GM21515 (cell line): ENCODE measurements around the gene FANK1.
A peak's percentile ranks its signal among the peaks of the same experiment; 100 is the strongest.

Experiments
- ATAC-seq: cut with Tn5 transposase; IDR thresholded peaks from one replicate; pipeline ENCODE4 v1.9.1; 2021; ENCODE audit not compliant: unreplicated experiment

Gene FANK1

DNA sequence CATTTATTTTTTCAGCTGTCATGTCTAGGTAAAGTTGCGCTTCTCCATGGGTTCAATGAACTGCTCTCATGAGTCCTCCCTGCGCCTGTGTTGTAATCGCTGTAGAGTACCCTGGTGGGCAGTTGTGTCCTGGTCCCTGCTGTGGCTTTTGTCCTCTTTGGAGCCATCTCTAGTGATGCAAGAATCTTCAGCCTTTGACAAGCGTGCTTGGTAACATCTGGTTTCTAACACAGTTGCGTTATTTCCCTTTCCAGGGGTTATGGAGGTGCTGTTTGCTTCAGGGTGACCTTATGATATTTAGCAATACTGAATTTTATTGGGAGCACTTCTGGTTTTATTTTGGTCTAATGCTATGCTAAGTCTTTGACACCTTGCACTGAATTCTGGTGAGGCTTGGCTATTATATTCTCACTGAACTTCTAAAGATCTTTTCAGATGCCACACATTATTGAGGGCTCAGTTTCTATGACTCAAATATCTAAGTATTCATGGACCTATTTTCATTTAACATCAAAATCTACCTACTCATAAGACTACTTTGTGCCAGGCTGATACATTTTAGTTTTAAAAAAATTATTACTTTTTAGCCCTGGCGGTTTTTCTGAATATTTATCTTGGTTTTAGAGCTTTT lies 88.6 kb downstream of the FANK1 start:
- ATAC-seq: no peak

DNA sequence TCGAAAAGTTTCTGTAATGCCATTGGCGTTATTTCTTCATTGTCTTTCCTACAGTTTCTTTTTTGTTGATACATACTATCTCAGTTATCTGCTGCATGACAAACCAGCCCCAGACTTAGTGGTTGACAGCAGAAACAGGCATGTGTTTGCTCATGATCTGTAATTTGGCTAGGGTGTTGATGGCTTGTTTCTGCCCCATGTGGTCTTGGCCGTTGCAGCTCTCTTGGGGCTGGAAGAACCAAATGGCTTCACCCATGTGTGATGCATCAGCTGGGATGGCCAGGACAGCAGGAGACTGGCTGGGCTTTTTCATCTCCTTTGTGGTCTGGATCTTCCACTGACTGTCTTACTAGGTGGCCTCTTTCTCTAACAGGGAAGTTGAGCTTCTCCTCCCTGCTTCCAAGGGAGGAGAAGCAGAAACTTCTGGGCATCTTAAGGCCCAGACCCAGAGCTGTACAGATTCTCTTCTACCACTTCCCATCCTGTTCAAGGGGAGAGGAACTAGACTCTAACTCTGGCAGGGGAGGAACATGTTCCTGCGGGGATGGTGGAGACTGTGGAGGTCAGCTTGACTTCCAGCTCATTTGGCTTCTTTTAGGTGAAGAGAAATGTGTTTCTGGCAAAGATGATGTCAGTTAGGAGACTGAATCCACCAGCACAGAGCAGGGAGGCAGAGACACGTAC lies 89.3 kb downstream of the FANK1 start:
- ATAC-seq: no peak

DNA sequence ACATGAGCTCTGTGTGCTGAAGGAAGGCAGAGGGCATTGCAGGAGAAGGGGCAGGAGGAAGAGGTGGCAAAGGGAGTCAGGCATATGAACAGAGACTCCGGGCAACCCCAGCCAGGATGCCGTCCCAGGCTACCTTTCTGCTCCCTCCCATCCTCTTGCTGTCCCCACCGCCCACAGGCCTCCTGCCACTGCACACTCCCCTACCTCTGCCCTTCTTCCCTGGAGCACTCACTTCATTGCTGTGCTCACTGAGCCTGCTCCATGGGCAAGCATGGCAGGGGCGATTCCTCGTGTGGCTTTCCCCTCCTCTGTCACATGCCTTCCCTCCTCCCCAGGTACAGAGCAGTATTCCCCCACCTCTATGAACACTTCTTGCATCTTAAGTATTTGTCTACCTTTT lies 93.4 kb downstream of the FANK1 start:
- no peak for ATAC-seq

DNA sequence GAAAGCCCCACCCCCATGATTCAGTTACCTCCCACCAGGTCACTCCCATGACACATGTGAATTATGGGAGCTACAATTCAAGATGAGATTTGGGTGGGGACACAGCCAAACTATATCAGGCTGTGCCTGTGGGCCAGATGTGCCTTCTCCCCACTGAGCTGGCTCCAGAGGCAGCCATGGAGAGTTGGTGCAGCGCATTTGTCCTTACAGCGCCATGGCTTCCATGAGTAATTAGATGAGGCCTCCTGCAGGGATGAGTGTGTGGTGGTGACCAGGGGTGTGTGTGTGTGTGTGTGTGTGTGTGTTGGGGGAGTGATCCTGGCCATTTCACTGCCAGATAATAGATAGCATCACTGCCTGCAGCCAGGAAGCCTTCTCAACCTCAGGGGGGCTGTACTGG lies 94.6 kb downstream of the FANK1 start:
- ATAC-seq: no peak

DNA sequence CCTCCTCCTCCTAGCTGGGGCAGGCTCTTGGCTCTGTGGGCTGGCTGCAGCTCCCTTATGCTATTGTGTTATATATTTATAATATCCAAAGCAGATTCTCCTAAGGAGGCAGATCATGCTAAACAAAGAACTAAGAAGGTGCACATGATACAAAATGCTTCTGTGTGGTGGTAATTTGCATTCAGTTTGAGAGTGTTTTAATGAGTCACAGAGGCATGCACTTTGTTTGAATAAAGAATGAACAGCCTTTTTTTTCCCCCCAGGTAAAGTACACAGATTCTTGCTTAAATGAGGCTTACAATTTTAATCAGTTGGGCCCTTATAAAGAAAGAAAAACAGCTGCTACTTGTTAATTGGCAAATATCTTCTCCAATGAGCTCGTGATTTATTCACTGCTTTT lies 95.0 kb downstream of the FANK1 start:
- ATAC-seq: no peak

DNA sequence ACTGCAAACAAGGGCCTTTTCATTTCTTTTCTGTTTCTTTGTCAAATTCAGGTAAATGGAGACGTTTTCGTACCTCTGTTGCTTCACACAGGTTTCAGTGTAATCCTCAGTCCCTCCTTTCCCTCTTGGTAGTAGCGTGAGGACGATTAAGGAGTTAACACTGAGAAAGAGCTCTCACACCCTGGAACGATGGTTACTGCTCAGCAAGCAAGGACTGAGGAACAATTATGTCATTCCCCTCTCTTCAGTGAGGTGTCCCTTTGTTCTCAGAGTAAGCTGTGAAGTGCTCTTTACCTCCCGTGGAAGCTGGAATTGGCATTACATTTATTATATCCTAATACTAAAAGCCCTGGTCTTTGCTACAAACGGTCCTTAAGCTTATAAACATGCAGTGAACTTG lies 95.9 kb downstream of the FANK1 start:
- ATAC-seq: no peak

DNA sequence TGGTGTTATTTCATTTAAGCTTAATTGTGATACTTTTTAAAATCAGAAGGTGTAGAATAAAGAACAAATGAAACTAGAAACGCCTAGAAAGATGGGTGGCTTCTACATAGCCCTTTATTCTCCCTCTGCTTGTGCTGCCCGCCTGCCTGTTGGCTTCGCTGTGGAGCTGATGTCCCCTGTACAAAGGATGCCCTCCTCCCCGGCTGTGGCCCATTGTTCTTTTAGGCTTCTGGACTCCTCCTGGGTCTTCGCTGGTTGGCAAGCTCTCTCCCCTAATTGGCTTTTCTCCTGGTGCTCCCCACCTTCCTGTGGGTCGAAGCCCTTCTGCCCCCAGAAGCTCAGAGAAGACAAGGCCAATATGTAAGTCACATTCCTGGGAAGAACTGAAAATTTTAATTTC lies 98.2 kb downstream of the FANK1 start:
- no peak for ATAC-seq

DNA sequence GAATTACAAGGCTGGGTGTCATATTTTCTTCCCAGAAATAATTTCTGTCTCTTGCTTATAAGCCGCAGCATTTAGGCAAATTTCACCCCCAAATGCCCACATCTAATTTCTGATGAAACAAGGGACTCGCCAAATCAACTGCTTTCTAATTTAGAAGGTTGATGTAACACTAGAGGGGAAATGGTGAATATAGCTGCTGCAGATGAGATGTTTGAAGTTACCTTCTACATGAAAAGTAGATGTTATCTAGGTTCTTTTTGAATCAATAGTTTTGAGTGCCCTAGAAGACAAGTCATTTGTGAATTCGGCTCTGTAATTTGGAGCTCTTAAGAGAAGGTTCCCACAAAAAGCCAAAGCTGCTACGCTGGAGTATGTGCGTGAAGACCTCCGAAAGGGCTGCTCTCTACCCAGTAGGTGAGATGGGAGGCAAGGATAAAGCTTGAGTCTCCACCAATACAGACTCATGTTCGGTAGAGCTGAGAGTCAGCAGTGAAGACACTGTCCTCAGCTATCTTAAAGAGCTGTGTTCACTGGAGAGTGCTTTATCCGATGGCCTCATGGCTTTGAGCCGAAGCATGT lies 99.5 kb downstream of the FANK1 start:
- ATAC-seq: no peak

DNA sequence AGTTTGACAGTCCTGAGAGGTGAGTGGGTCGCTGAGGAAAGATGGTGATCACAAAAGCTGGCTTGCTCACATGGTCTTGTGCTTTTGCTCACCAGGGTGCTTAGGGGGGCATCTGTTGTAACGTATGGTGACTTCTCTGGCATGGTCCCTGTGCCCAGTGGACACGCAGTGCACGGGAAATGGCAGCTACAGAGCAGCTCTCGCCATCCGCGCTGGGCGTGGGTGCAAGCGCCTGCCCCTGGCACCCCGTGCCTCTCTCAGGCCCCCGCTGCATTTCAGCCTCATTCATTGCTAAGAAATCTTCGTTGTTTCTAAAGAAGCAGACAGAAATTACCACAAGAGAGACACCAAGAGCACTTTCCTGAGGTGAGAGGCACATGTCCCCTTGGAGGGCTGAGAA lies 101.2 kb downstream of the FANK1 start:
- ATAC-seq: no peak

DNA sequence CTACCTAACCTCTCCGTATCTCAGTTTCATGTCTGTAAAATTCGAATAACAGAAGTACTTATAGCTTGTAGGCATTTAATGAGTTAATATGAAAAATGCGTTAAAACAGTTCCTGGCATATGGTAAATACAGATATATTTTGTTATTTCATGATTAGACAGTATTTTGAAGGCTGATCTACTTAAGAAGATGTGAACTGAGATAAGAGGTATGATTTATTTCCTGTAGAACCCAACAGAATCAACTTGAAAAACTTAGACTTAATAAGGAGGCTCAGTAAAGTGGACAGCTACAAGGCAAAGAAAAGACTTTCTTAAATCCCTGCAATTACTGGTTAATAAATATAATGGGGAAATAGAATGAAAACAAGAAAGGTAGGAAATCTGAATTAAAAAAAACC lies 103.3 kb downstream of the FANK1 start:
- ATAC-seq: no peak

DNA sequence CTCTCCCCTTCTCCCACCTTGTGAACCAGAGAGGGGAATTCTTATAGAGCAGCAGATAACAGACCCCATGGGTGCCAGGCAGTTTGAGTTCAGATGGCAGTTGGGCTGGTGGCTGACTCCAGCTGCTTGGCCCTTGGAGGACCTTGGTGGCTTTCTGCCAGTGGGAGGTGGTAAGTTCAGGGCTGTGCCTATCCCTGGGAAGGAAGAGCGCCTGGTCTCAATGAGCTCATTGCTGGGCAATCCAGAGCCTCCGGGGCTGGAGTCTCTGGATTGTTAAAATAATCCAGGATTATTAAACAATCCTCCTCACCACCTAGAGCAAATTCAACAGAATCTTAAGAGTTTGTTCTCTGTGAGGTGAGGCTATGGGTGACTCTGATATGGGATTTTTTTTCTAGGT lies 105.2 kb downstream of the FANK1 start:
- ATAC-seq: no peak

DNA sequence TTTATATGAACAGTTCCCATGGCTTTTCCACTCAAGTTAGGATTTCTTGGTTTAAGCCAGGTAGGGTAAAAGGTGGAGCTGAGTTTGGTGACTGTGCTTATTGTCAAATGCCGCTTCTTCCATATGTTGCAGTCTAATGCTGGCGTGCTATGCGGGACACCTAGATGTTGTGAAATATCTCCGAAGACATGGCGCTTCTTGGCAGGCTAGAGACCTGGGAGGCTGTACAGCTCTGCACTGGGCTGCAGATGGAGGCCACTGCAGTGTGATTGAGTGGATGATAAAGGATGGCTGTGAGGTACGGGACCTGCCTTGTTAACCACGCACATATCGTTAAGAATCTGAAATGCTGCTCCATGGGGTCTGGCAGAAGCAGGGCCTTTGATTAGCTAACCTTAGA lies 108.4 kb downstream of the FANK1 start:
- ATAC-seq: no peak

DNA sequence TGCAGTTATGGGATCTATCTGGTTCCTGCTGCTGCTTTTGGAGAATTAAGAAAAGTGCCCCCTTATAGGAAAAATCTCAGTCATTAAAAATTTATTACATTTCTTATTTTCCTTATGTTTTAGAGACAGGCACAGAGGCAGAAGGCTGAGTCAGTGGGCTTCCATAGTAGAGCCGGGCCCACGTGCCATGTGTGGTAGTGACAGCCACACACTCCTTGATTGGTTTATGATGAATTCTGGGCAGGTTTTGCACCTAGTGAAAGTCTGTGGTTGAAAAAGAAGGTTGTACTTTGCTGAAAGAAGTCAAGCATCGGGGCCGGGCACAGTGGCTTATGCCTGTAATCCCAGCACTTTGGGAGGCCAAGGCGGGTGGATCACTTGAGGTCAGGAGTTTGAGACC lies 109.9 kb downstream of the FANK1 start:
- ATAC-seq: no peak

DNA sequence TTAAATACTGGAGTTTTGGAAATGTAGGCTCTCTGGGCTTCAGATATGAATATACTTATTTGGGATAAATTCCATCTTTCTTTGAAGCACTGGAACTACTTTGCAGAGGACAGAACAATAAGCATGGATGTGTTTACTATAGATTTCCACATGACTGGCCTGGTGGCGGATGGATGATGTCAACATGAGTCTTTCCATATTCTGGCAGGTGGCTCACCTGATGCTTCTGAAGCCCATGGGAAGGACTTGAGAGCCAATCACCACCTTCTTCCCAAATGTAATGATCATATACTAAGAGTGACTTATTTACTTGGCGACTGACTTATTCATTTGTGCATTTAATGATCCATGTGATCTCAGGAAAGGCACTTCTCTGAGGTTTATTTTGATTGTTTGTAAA lies 110.5 kb downstream of the FANK1 start:
- no peak for ATAC-seq

DNA sequence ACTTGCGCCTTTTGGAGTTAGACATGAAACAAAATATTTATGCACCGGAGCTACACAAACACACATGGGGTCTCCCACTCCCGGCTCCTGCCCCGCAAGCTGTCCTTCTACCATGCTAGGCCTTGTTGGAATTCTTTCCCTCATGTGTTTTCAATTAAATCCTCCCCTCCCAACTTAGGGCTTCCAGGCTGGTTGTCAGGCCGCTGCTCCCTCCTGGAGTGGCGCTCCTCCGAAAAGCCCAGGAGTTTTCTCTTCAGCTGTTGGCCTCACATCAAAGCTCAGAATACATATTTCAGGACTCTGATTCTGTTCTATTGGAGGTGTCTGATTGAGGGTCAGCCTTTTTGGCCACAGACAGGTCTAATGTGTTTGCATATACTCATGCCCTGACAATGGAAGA lies 113.3 kb downstream of the FANK1 start:
- ATAC-seq: no peak

DNA sequence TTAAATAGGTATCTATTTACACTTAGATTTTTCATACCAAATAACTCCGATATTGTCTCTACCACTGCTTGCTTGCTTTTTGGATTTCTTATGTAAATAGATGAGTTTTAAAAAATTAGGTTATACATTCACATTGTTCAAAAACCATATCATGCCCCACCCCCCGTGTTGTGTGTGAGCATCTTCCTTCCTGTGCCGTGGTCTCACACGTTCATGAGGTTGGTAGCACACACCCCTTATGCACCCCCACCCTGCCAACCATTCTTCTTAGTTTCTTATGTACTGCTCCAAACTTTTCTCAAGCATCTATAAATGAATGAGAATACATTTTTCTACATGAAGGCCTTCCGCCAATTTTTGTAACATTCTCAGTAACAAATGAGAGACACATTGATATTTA lies 115.6 kb downstream of the FANK1 start:
- ATAC-seq: no peak

DNA sequence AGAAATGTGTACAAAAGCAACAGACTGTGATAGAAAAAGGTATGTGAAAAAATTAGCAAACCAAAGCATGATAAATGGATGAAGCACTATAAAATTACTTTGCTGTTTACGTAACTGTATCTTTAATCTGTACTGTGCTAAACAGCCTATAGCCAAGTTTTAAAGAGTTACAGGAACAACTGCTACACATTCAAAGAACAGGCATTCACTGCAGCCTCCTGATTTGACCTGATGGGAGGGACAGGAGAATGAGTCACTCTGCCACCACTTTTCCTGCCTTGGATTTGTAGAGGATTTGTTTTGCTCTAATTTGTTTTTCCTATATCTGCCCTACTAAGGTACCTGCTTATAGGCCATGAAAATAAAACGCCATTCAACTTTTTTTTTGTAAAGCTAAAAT lies 116.1 kb downstream of the FANK1 start:
- no peak for ATAC-seq

DNA sequence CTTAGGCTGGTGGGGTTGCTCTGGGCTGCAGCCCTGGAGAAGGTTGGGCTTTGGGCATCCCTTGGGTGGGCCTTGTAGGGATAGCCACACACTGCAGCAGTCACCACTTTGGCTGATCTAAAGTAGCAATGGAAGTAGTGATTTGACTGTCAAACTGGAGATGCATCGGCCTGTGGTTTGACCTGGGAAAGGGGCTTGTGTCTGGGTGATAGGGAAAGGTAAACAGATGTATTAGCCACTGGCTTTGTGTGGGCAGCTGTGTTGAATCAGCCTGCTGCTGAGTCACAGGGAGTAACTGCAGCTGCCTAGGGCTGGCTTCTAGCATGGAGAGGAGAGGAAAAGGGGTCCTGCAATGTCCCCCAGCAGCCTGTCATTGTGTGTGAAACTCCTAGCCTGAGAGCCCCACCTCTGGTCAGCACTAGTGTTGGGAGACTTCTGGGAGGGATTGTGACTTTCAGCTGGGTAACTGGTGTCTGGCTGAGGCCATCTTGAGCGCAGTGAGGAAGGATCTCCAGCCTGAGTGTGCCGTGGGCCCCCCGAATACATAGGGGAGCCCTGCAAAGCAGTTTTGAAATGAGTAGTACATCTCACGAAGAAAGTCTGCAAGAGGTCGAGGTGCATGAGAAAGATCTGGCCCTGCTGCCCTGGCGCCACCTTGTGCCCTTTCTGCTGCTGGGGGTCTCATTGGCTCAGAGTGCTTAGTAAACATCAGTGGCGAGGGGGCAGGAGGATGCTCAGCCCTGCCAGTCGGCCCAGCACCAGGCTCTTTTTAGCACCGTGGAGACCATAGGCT lies 117.3 kb downstream of the FANK1 start:
- peak; percentile 60 for ATAC-seq

DNA sequence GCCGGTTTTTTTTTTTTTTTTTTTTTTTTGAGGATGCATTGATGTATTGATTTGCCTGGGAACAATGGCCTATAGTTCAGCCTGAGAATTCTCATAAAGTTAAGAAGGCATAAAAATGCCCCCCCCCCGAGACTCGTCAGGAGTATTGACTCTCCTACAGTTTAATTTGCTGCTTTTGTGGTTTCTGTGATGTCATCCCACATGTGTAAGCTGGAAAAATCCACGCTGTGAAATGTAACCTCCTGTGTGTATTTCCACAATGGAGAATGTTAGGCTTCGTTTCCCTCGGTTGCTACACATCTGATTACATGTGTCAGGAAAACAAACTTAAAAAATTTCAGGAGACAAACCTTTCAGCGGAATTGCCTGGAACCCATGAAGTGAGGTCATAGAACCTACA lies 117.9 kb downstream of the FANK1 start:
- no peak for ATAC-seq

DNA sequence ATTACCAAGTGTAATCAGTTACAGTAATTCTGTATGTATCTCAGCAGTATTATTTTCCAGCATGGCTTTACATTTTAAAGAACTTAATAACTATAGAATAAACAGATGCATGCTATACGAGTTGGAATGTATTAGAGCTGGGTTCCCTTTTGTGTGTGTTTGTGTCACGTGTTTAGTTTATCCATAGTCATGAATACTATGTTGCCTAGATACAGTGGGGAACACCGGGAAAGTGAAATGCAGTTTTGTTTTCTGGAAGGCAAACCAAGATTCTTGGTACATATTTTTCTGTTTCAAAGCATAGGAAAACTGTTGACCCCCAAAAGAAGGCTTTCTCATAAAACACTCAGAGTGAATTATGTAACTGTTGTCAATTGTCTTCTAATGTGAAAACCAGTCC lies 119.0 kb downstream of the FANK1 start:
- ATAC-seq: no peak

DNA sequence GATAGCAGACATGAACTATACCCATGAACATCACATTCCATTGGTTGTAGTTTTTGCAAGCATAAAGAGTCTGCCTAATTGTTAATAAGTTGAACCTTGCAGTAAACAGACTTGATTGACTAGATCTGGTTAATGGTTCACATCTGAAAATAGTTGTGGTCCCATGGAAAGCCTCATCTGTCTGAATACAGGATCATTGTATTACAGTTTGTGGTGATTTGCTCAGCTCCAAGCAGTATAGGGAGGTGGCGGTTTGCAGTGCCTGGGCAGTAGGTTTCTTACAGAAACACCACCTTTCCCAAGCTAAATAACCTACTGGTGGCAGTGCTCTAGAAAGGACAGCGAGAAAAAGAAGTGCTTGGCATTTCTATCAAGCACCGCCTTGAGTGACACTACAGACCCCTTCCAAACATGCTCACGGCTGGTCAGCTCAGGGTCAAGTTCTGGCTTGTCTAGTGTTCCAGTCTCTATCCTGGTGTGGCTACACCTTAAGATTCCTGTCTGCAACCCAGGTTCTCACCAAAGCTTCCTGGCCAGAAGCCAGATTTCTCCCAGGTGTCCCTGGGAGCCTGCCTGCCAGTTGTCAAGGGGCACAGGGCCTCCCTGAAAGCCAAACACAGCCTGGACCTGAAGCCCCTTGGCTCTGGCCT lies 119.9 kb downstream of the FANK1 start:
- ATAC-seq: no peak

DNA sequence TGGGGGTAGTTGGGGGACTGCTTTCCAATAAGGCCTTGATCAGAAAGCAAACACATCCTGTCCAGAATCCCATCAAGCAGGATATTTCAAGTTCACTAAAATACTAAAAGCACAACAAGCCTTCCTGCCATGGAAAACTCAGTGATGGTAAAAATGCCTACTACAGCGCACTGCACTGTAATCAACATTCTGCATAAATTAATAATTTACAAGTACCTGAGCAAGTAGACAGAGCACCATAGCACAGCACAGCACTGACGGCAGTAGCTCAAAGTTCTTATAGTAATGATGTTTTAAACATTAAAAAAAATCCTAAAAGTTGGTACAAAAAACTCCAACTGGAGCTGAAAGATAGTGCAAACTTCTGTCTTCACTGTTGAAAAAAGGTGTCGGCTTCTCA lies 120.5 kb downstream of the FANK1 start:
- no peak for ATAC-seq
